ENCODE results near the gene KIAA1217.

KIAA1217 gene

DNA sequence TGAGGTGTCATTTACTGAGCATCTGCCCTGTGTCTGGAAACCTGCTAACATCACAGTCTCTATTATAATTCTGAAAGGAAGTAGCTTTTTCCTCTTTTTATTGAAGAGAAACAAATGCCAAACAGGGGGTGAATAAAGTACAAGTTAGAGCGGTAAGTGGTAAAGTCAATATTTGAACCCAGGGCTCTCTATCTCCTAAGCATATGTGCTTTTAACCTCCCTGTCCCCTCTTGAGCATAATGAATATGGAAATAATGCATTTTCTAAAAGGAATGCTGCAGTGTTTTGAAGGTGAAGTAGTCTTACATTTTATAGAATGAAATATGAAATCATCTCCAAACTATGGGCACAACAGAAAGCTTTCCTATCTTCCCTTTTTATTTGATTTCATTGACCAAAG is 196.7 kb downstream of the KIAA1217 start:
- WGBS, 2 donors (ENCODE audit: extremely low coverage in 2 of 2, insufficient read length in 2 of 2, insufficient replicate concordance in 1 of 2): no CpG with 5 or more reads among the region's 1 CpG
- Histone ChIP-seq H3K27ac (replicated peaks; ENCODE audit: low read length) (no peak overlapping the region), H2AK5ac (ENCODE audit: low read depth, low read length) (no peak overlapping the region), H2BK15ac (ENCODE audit: low read length) (no peak overlapping the region), H2BK120ac (ENCODE audit: low read depth, low read length) (no peak overlapping the region), H3K23ac (ENCODE audit: low read depth, low read length, poor library complexity) (no peak overlapping the region), H3K36me3 (replicated peaks in 1 of 2; ENCODE audit: control insufficient read depth in 2 of 2, insufficient read depth in 2 of 2, low read length in 2 of 2) (no peaks in the 10 kb centered on the region), H3K4ac (ENCODE audit: low read length) (no peak overlapping the region), H3K4me3 (ENCODE audit: low read length in 2 of 2) (no peak overlapping the region), H2AFZ (ENCODE audit: low read length) (no peak overlapping the region), H3K4me2 (ENCODE audit: insufficient read depth, low read length, poor library complexity, severe bottlenecking) (no peak overlapping the region), H3K79me1 (ENCODE audit: low read depth, low read length) (no peaks in the 10 kb centered on the region), H3K27me3 (ENCODE audit: control insufficient read depth in 3 of 3, insufficient read depth in 3 of 3, low read depth in 1 of 3, low read length in 3 of 3) (no peaks in the 10 kb centered on the region), H3K14ac (ENCODE audit: low read length) (no peak overlapping the region), H4K8ac (ENCODE audit: low read depth, low read length) (no peak overlapping the region), H3K9ac (ENCODE audit: low read depth, low read length, poor library complexity) (no peak overlapping the region), H3K4me1 (ENCODE audit: control insufficient read depth in 2 of 2, insufficient read depth in 1 of 2, low read depth in 1 of 2, low read length in 2 of 2) (peaks cover 0 to 3% of the 10 kb centered on the region in 2 donors), H3K18ac (ENCODE audit: low read length) (no peak overlapping the region), H3K9me3 (replicated peaks in 1 of 2; ENCODE audit: control insufficient read depth in 2 of 2, insufficient read depth in 1 of 2, low read depth in 1 of 2, low read length in 2 of 2) (no peaks in the 10 kb centered on the region), H2BK5ac (ENCODE audit: low read length) (no peak overlapping the region), H2BK12ac (ENCODE audit: low read length) (no peak overlapping the region), H4K91ac (ENCODE audit: low read depth, low read length, poor library complexity) (no peak overlapping the region)
- no peak for DNase-seq (ENCODE audit: low spot score)

DNA sequence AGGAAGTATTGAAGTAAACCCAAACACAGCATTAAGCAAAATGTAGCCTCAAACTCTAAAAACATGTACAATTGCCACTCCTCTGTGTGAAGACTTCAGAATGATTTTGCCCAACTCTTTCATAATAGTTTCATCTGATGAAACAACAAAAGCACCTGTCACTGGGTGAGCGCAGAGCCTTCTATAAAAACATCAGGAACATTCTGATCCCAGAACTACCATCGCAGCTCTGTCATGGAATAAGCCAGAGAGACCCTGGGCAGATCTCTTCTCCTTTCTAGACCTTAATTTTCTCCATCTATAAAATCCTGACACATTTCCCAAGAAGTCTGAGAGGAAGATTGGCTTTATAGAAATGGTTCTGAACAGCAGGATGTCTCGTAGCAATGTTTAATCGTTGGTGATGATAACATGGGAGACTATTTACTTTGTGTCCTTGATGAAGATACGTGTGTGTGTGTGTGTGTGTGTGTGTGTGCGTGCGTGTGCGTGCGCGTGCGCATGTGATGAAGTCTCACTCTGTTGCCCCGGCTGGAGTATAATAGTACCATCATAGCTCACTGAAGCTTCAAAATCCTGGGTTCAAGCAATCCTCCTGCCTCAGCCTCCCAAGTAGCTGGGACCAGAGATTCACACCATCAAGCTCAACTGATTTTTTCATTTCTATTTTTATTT is 198.0 kb downstream of the KIAA1217 start:
- H3K4me1 ChIP-seq (ENCODE audit: control insufficient read depth in 2 of 2, insufficient read depth in 1 of 2, low read depth in 1 of 2, low read length in 2 of 2): peaks cover 0 to 3% of the 10 kb centered on the region in 2 donors
- no peak overlapping the region for H3K27ac ChIP-seq (replicated peaks; ENCODE audit: low read length)
- H4K91ac ChIP-seq (ENCODE audit: low read depth, low read length, poor library complexity): no peak overlapping the region
- H3K18ac ChIP-seq (ENCODE audit: low read length): no peak overlapping the region
- H4K8ac ChIP-seq (ENCODE audit: low read depth, low read length): no peak overlapping the region
- H3K4me3 ChIP-seq (ENCODE audit: low read length in 2 of 2): no peak overlapping the region
- no peak overlapping the region for H2AFZ ChIP-seq (ENCODE audit: low read length)
- no peak overlapping the region for H3K9ac ChIP-seq (ENCODE audit: low read depth, low read length, poor library complexity)
- no peak for DNase-seq (ENCODE audit: low spot score)
- no peak overlapping the region for H2BK12ac ChIP-seq (ENCODE audit: low read length)
- no peaks in the 10 kb centered on the region for H3K36me3 ChIP-seq (replicated peaks in 1 of 2; ENCODE audit: control insufficient read depth in 2 of 2, insufficient read depth in 2 of 2, low read length in 2 of 2)
- H3K4ac ChIP-seq (ENCODE audit: low read length): no peak overlapping the region
- no peak overlapping the region for H2AK5ac ChIP-seq (ENCODE audit: low read depth, low read length)
- WGBS, 2 donors (ENCODE audit: extremely low coverage in 2 of 2, insufficient read length in 2 of 2, insufficient replicate concordance in 1 of 2): no CpG with 5 or more reads among the region's 12 CpGs
- H2BK120ac ChIP-seq (ENCODE audit: low read depth, low read length): no peak overlapping the region
- no peak overlapping the region for H3K14ac ChIP-seq (ENCODE audit: low read length)
- H3K79me1 ChIP-seq (ENCODE audit: low read depth, low read length): no peaks in the 10 kb centered on the region
- H3K9me3 ChIP-seq (replicated peaks in 1 of 2; ENCODE audit: control insufficient read depth in 2 of 2, insufficient read depth in 1 of 2, low read depth in 1 of 2, low read length in 2 of 2): no peaks in the 10 kb centered on the region
- no peak overlapping the region for H3K23ac ChIP-seq (ENCODE audit: low read depth, low read length, poor library complexity)
- H2BK15ac ChIP-seq (ENCODE audit: low read length): no peak overlapping the region
- H3K4me2 ChIP-seq (ENCODE audit: insufficient read depth, low read length, poor library complexity, severe bottlenecking): no peak overlapping the region
- no peak overlapping the region for H2BK5ac ChIP-seq (ENCODE audit: low read length)
- H3K27me3 ChIP-seq (ENCODE audit: control insufficient read depth in 3 of 3, insufficient read depth in 3 of 3, low read depth in 1 of 3, low read length in 3 of 3): no peaks in the 10 kb centered on the region

GRCh38 chr10:24407928-24408327 is 199.0 kb downstream of the KIAA1217 start:
- Histone ChIP-seq H4K91ac (ENCODE audit: low read depth, low read length, poor library complexity) (no peak overlapping the region), H2AK5ac (ENCODE audit: low read depth, low read length) (no peak overlapping the region), H3K4ac (ENCODE audit: low read length) (no peak overlapping the region), H3K23ac (ENCODE audit: low read depth, low read length, poor library complexity) (no peak overlapping the region), H2BK12ac (ENCODE audit: low read length) (no peak overlapping the region), H3K9ac (ENCODE audit: low read depth, low read length, poor library complexity) (no peak overlapping the region), H3K27me3 (ENCODE audit: control insufficient read depth in 3 of 3, insufficient read depth in 3 of 3, low read depth in 1 of 3, low read length in 3 of 3) (no peaks in the 10 kb centered on the region), H4K8ac (ENCODE audit: low read depth, low read length) (no peak overlapping the region), H3K4me2 (ENCODE audit: insufficient read depth, low read length, poor library complexity, severe bottlenecking) (no peak overlapping the region), H3K79me1 (ENCODE audit: low read depth, low read length) (no peaks in the 10 kb centered on the region), H2BK120ac (ENCODE audit: low read depth, low read length) (no peak overlapping the region), H3K18ac (ENCODE audit: low read length) (no peak overlapping the region), H2AFZ (ENCODE audit: low read length) (no peak overlapping the region), H2BK15ac (ENCODE audit: low read length) (no peak overlapping the region), H3K4me1 (ENCODE audit: control insufficient read depth in 2 of 2, insufficient read depth in 1 of 2, low read depth in 1 of 2, low read length in 2 of 2) (peaks cover 0 to 3% of the 10 kb centered on the region in 2 donors), H2BK5ac (ENCODE audit: low read length) (no peak overlapping the region), H3K9me3 (replicated peaks in 1 of 2; ENCODE audit: control insufficient read depth in 2 of 2, insufficient read depth in 1 of 2, low read depth in 1 of 2, low read length in 2 of 2) (no peaks in the 10 kb centered on the region), H3K14ac (ENCODE audit: low read length) (no peak overlapping the region), H3K4me3 (ENCODE audit: low read length in 2 of 2) (no peak overlapping the region), H3K27ac (replicated peaks; ENCODE audit: low read length) (no peak overlapping the region), H3K36me3 (replicated peaks in 1 of 2; ENCODE audit: control insufficient read depth in 2 of 2, insufficient read depth in 2 of 2, low read length in 2 of 2) (no peaks in the 10 kb centered on the region)
- no peak for DNase-seq (ENCODE audit: low spot score)

GRCh38 chr10:24408365-24408764 is 199.4 kb downstream of the KIAA1217 start:
- Histone ChIP-seq H2BK120ac (ENCODE audit: low read depth, low read length) (no peak overlapping the region), H3K4me2 (ENCODE audit: insufficient read depth, low read length, poor library complexity, severe bottlenecking) (no peak overlapping the region), H3K27me3 (ENCODE audit: control insufficient read depth in 3 of 3, insufficient read depth in 3 of 3, low read depth in 1 of 3, low read length in 3 of 3) (no peaks in the 10 kb centered on the region), H3K36me3 (replicated peaks in 1 of 2; ENCODE audit: control insufficient read depth in 2 of 2, insufficient read depth in 2 of 2, low read length in 2 of 2) (no peaks in the 10 kb centered on the region), H2AFZ (ENCODE audit: low read length) (no peak overlapping the region), H3K9me3 (replicated peaks in 1 of 2; ENCODE audit: control insufficient read depth in 2 of 2, insufficient read depth in 1 of 2, low read depth in 1 of 2, low read length in 2 of 2) (peaks cover 0 to 2% of the 10 kb centered on the region in 2 donors), H2BK5ac (ENCODE audit: low read length) (no peak overlapping the region), H2BK15ac (ENCODE audit: low read length) (no peak overlapping the region), H3K23ac (ENCODE audit: low read depth, low read length, poor library complexity) (no peak overlapping the region), H3K14ac (ENCODE audit: low read length) (no peak overlapping the region), H3K4ac (ENCODE audit: low read length) (no peak overlapping the region), H3K9ac (ENCODE audit: low read depth, low read length, poor library complexity) (no peak overlapping the region), H4K8ac (ENCODE audit: low read depth, low read length) (no peak overlapping the region), H3K79me1 (ENCODE audit: low read depth, low read length) (no peaks in the 10 kb centered on the region), H2AK5ac (ENCODE audit: low read depth, low read length) (no peak overlapping the region), H2BK12ac (ENCODE audit: low read length) (no peak overlapping the region), H3K18ac (ENCODE audit: low read length) (no peak overlapping the region), H3K4me3 (ENCODE audit: low read length in 2 of 2) (no peak overlapping the region), H4K91ac (ENCODE audit: low read depth, low read length, poor library complexity) (no peak overlapping the region), H3K4me1 (ENCODE audit: control insufficient read depth in 2 of 2, insufficient read depth in 1 of 2, low read depth in 1 of 2, low read length in 2 of 2) (peaks cover 0 to 3% of the 10 kb centered on the region in 2 donors), H3K27ac (replicated peaks; ENCODE audit: low read length) (no peak overlapping the region)
- no peak for DNase-seq (ENCODE audit: low spot score)
- WGBS, 2 donors (ENCODE audit: extremely low coverage in 2 of 2, insufficient read length in 2 of 2, insufficient replicate concordance in 1 of 2): no CpG with 5 or more reads among the region's 2 CpGs

Measured in neuronal stem cell (in vitro differentiated cells).